ENCODE results near the gene RGL2. TPM values are rescaled to one million over a fixed set of nuclear protein-coding genes. Genes with fewer than 3 reads are reported as not detected.

RGL2 gene
- total and polyA plus RNA-seq, 10 of the 15 experiments (the other 5 are each of a cell fraction or from before 2014, with no cell fraction given): 0.84 to 21.2 (median 6.8) TPM

DNA sequence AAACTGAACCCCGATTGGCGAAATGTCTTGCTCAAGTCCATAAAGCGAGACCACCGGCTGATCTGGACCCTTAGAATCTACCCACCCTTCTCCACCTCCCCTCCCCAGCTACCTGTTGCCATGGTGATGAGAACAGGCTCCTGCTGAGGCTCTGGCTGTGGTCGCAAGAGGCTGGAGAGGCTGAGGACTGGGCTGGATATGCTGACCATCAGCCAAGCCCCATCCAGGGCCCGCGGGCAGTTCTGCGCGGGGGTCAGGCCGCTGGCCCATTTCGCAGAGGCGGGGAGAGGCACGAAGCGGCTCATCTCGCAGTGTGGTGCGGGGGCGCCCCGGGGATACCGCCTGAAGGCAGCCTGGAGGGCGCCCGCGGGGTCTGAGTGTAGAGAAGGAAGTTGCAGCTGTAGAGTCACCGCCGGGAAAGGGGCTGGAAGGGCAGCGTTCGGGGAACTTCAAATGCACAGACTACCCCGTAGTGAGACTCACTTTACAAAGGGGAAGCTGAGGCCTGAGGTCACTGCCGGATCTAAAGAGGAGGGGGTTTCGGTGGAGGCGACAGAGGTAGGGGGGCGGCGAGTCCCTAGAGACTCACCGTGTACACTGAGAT, 14.5 kb upstream of the RGL2 start (continued):
- TF ChIP-seq, protein P1, sequence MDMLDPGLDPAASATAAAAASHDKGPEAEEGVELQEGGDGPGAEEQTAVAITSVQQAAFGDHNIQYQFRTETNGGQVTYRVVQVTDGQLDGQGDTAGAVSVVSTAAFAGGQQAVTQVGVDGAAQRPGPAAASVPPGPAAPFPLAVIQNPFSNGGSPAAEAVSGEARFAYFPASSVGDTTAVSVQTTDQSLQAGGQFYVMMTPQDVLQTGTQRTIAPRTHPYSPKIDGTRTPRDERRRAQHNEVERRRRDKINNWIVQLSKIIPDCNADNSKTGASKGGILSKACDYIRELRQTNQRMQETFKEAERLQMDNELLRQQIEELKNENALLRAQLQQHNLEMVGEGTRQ (IDR thresholded peaks at IDR 0.05; ENCODE audit: borderline replicate concordance, low read depth, low read length): no peak
- TF ChIP-seq CBX3 (IDR thresholded peaks at IDR 0.05; ENCODE audit: borderline replicate concordance, low read depth) (no peak), JUNB (IDR thresholded peaks at IDR 0.05) (no peak), TCF7 (IDR thresholded peaks at IDR 0.05; ENCODE audit: borderline replicate concordance) (no peak), IKZF1 (conservative IDR thresholded peaks at IDR 0.05) (peak; percentile 60; the same call in 1 of the 2 replicates), CHD2 (IDR thresholded peaks at IDR 0.05; ENCODE audit: borderline replicate concordance, low read depth, low read length) (no peak), YY1 (IDR thresholded peaks at IDR 0.05; ENCODE audit: low read depth, low read length) (0 out of 2 replicates have a peak, but pooled peaks have one; percentile 3), EP300 (IDR thresholded peaks at IDR 0.05; ENCODE audit: borderline replicate concordance in 1 of 2, control insufficient read depth in 1 of 2, low read depth in 2 of 2, low read length in 2 of 2) (no peak), YBX1 (IDR thresholded peaks at IDR 0.05) (no peak), HDAC2 (IDR thresholded peaks at IDR 0.05) (no peak), TAF1 (IDR thresholded peaks at IDR 0.05; ENCODE audit: borderline replicate concordance, low read depth, low read length) (peak; percentile 20; the same call in 1 of the 2 replicates)
- TF ChIP-seq, protein P2, sequence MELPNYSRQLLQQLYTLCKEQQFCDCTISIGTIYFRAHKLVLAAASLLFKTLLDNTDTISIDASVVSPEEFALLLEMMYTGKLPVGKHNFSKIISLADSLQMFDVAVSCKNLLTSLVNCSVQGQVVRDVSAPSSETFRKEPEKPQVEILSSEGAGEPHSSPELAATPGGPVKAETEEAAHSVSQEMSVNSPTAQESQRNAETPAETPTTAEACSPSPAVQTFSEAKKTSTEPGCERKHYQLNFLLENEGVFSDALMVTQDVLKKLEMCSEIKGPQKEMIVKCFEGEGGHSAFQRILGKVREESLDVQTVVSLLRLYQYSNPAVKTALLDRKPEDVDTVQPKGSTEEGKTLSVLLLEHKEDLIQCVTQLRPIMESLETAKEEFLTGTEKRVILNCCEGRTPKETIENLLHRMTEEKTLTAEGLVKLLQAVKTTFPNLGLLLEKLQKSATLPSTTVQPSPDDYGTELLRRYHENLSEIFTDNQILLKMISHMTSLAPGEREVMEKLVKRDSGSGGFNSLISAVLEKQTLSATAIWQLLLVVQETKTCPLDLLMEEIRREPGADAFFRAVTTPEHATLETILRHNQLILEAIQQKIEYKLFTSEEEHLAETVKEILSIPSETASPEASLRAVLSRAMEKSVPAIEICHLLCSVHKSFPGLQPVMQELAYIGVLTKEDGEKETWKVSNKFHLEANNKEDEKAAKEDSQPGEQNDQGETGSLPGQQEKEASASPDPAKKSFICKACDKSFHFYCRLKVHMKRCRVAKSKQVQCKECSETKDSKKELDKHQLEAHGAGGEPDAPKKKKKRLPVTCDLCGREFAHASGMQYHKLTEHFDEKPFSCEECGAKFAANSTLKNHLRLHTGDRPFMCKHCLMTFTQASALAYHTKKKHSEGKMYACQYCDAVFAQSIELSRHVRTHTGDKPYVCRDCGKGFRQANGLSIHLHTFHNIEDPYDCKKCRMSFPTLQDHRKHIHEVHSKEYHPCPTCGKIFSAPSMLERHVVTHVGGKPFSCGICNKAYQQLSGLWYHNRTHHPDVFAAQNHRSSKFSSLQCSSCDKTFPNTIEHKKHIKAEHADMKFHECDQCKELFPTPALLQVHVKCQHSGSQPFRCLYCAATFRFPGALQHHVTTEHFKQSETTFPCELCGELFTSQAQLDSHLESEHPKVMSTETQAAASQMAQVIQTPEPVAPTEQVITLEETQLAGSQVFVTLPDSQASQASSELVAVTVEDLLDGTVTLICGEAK (IDR thresholded peaks at IDR 0.05; ENCODE audit: borderline replicate concordance): no peak
- TF ChIP-seq, protein P3, sequence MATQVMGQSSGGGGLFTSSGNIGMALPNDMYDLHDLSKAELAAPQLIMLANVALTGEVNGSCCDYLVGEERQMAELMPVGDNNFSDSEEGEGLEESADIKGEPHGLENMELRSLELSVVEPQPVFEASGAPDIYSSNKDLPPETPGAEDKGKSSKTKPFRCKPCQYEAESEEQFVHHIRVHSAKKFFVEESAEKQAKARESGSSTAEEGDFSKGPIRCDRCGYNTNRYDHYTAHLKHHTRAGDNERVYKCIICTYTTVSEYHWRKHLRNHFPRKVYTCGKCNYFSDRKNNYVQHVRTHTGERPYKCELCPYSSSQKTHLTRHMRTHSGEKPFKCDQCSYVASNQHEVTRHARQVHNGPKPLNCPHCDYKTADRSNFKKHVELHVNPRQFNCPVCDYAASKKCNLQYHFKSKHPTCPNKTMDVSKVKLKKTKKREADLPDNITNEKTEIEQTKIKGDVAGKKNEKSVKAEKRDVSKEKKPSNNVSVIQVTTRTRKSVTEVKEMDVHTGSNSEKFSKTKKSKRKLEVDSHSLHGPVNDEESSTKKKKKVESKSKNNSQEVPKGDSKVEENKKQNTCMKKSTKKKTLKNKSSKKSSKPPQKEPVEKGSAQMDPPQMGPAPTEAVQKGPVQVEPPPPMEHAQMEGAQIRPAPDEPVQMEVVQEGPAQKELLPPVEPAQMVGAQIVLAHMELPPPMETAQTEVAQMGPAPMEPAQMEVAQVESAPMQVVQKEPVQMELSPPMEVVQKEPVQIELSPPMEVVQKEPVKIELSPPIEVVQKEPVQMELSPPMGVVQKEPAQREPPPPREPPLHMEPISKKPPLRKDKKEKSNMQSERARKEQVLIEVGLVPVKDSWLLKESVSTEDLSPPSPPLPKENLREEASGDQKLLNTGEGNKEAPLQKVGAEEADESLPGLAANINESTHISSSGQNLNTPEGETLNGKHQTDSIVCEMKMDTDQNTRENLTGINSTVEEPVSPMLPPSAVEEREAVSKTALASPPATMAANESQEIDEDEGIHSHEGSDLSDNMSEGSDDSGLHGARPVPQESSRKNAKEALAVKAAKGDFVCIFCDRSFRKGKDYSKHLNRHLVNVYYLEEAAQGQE (IDR thresholded peaks at IDR 0.05; ENCODE audit: low read depth, low read length): no peak
